ENCODE results near the gene HS3ST2.

The HS3ST2 gene

DNA sequence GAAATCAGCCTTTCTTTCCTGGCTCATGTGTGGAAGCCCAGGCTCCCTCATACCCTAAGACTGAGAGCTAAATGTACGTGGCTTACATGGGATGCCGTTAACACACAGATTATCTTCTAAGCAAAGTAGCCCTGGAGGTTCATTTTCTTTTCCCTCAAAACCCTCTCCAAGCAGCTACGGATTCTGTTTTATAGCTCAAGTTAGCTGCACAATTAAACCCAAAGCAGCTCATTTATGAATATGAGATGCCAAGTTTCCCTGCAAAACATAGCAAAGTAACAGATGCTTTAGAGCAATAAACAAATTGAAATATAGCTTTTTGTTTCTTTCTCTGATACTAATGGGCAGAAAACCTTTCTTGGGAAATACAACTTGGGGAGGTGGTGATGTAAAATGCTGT is 72.0 kb downstream of the HS3ST2 start:
- no peak for DNase-seq

DNA sequence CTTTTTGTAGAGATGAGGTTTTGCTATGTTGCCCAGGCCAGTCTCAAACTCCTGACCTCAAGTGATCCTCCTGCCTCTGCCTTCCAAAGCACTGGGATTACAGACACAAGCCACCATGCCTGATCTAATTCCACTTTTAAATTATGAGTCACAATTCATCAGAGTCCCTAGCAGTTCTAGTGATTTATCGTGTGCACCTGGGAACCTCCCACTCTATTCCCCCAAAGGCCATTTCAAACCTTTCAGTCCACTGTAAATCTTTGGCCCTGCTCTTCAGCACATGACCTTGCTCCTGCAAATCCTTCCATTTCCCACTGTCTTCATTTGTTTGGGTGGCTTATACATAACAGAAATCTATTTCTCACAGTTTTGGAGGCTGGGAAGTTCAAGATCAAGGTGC is 73.0 kb downstream of the HS3ST2 start:
- no peak for DNase-seq

GRCh38 chr16:22887445-22887844 is 73.5 kb downstream of the HS3ST2 start:
- DNase-seq: no peak

GRCh38 chr16:22888791-22889190 is 74.8 kb downstream of the HS3ST2 start:
- no peak for DNase-seq

- no peak for DNase-seq
These were observed 77.0 kb downstream of the HS3ST2 start for GRCh38 chr16:22890976-22891375.

GRCh38 chr16:22897184-22897583 is 83.2 kb downstream of the HS3ST2 start:
- DNase-seq: no peak

DNA sequence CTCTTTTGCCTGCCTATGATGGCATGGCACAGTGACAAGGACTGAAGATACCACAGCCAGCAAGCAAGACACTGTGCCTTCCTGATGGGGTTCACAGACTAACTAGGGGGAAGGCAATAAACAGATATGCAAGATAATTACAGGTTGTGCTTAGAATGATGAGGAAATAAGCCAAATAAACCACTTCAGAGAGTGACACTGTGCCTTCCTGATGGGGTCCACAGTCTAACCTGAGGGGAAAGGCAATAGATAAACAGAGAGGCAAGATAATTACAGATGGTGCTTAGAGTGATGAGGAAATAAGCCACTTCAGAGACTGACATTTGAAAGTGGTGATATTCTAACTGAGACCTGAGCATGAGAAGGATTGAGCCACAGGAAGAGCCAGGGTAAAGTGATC is 84.2 kb downstream of the HS3ST2 start:
- DNase-seq: no peak

GRCh38 chr16:22898874-22899348 is 84.9 kb downstream of the HS3ST2 start:
- DNase-seq: peak; percentile 77 to 90 (median 84)

DNA sequence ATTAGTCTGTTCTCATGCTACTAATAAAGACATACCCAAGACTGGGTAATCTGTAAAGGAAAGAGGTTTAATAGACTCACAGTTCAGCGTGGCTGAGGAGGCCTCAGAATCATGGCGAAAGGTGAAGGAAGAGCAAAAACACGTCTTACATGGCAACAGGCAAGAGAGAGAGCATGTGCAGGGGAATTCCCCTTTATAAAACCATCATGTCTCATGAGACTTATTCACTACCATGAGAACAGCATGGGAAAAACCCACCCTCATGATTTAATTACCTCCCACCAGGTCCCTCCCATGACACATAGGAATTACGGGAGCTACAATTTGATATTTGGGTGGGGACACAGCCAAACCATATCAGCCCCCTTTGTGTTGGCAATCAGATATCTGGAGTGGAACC is 85.6 kb downstream of the HS3ST2 start:
- peak; percentile 56 to 71 (median 58) for DNase-seq

DNA sequence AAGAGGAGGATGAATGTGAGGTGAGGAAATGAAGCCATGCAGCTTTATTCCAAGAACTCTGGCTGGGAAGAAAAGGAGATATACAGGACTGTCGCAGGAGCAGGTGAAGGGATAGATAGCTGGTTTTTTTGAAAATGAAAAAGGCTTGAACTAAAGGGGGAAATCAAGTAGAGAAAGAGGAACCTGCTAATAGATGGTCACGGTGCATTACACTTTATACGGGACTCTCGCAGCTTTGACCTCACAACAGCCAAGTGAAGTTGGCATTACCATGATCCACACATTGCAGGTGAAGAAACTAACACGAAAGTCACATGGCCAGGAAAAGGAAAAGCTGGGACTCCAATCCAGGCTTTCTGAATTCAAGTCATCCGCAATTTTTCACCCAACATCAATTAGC is 86.9 kb downstream of the HS3ST2 start:
- no peak for DNase-seq

DNA sequence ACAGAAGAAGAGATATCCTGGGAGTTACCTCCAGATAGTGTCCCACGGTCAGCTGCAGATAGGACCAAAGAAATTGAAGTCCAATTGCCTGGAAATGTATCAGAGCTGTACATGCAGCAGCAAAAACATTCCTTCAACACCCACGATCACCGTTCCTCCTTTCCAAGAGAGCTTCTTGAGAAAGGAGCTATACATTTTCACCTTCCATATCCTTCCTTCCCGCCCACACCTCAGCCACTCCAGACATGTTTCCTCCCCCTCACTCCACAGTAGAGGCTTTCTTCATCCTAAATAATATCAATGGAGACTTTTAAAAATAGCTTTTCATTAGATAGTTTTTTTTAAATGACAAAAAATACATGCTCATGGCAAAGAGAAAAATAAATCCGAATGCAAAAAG is 87.6 kb downstream of the HS3ST2 start:
- DNase-seq: no peak

DNA sequence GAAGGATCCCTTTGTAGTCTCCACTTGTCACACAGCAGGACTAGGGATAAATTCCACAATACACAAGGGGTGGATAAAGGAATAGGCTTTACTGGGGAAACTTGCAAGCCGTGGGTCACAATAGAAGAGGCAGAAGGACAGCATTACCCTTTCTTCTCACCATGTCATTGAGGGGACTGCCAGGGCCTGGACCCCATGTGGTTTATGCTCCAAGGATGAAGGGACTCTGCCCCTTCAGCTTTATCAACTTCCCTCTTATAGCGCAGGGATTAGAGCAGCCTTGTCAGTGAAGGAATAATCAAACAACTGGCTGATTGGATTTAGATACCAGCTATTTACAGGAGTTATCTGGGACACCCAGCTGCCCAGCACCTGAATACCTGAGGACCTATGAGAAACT is 89.8 kb downstream of the HS3ST2 start:
- DNase-seq: no peak

- DNase-seq: no peak
These were observed 98.7 kb downstream of the HS3ST2 start for GRCh38 chr16:22912654-22913053.

- DNase-seq: no peak
These were observed 101.0 kb downstream of the HS3ST2 start for GRCh38 chr16:22915003-22915402.

DNA sequence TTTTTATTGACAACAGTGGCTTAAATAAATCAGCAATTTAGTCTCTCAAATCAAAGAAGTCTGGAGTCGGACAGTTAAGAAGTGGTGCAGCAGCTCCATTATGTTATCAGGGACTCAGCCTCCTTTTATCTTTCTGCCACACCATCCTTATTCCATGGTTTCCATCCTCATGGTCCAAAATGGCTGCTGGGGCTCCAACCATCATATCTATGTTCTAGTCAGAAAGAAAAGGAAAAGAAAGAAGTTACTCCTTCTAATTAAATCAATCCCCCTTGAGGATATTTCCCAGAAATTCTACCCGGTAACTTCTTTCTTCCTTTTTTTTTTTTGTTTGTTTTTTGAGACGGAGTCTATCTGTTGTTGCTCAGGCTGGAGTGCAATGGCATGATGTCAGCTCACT is 109.5 kb downstream of the HS3ST2 start:
- DNase-seq: no peak

DNA sequence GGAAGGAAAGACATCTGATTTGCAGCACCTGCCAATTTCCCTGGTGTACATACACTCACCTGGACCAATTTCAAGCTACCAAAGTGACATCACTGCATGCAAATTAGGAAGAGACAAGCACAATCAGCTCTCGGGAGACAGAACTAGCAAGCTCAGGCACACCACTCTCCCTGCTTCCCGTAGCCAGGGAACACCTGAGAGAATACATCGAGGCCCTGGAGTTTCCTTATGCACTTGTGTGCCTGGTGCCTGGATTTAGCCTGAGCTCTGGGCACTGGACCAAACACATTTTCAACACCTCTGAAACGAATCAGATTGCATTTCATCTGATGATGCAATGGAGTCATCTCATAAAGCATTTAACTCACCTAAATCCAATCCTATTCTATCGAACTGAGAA is 110.5 kb downstream of the HS3ST2 start:
- DNase-seq: no peak

DNA sequence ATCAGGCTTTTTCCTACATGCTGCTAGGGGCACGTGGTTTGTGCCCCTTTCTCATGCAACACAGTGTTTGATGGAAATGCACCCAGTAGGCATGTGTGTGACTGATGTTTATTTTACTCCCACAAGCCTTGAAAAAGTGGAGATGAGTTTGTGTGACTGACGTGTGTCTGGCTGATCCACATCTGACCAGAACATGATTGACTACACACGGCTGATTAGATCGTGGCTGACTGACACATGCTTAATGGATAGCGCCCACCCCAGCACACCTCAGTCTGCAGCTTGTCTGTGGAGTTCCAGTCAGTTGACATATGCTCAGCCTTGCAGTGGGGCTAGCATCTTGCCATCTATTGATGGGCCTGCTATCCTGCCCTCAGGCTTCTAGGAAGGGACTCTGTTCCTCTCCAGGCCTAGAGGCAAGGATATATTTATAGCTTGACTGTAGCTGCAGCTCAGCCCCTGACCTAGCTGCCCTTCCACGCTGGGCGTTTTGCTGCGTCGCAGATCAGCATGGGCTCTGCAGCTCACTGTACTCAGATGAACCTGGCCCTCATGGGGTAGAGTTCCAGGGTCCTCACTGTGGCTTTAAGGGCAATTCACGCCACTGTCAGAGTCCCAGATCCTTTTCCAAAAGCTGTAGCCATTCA is 112.3 kb downstream of the HS3ST2 start:
- no peak for DNase-seq

DNA sequence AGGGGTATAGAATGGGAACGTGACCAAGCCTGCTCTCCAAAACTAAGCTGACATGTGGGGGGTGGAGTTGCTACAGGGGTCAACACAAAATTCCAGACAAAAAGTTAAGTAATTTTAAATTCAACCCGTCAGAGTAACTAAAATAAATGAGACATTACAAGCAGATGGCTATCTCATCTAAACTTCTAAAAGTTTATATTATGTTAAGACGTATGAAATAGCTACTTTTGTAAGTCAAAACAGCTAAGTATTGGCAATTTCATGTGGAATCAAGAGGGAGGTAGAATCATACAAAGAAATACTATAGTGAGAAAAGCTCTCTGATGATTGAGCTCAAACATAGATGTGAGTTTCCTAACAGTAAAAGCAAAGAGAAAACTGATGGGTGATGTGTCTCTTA is 113.3 kb downstream of the HS3ST2 start:
- DNase-seq: no peak

DNA sequence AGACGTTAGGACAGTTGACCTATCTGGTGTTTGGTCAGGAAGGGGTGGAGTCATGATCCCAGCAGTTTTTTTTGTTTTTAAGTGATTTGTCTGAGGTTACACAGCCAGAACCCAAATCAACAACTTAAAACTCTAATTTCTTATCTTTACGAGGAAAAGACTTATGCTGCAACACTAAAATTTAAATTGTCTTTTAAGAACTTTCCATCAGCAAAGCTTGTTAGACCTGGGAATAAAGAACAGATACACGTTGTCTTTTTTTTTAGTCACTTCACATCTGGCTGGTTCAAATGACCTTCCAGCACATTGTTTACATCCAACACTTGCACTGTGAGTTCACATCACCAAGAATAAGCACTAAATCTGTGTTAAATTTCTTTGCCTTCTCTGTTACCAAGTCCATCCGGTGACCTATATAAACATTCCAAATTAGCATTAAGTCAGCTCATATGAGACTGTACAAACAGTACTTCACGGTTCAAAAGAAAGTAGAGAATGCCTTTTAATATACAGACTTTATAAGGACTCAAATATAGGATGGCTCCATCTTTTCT is 115.0 kb downstream of the HS3ST2 start:
- no peak for DNase-seq

- no peak for DNase-seq
These were observed 115.5 kb downstream of the HS3ST2 start for GRCh38 chr16:22929461-22929860.

- DNase-seq: no peak
These were observed 118.2 kb downstream of the HS3ST2 start for GRCh38 chr16:22932032-22932771.

DNA sequence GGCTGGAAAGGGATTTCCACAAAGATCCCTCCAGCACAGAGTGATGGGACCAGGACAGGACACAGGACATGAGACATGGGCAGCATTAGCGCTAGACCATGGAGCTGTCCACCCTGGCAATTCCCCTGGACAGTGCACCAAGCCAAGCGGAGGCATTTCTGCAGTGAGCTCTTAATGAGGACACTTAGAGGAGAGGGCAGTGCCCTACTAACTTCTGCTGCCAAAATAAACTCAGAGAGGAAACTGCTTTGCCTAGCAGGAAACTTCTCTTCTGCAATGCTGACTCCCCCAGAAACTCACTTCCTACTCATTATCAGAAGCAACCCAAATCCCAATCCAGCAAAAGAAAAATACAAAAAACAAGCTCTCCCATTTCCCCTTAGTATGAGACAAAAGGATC is 119.2 kb downstream of the HS3ST2 start:
- peak; percentile 38 to 41 (median 40) for DNase-seq

GRCh38 chr16:22934786-22935185 is 120.8 kb downstream of the HS3ST2 start:
- DNase-seq: no peak

DNA sequence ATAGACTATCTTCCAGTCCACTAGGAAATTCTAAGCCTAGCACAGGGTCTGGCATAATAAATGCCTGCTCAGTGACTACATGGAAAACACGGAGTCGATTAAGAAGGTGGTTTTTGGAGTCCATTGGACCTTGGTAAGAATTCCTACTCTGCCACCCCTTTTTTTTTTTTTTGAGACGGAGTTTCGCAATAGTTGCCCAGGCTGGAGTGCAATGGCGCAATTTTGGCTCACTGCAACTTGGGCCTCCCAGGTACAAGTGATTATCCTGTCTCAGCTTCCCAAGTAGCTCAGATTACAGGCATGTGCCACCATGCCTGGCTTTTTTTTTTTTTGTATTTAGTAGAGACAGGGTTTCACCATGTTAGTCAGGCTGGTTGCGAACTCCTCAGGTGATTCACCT is 123.2 kb downstream of the HS3ST2 start:
- no peak for DNase-seq

Measured in suppressor macrophage treated with lipopolysaccharide for 1 hour (primary cell).